Measurements from ENCODE around the gene FBLIM1. TPM values are rescaled to one million over a fixed set of nuclear protein-coding genes. Genes with fewer than 3 reads are reported as not detected.

Gene FBLIM1
- polyA plus RNA-seq (ENCODE audit: insufficient read length in 4 of 4) = 10 to 100 TPM; 52.0 to 60.6 (median 56.7) TPM

- DNase-seq (ENCODE audit: low read depth in 4 of 4, low spot score in 3 of 4) = no peak
Measured at GRCh38 chr1:15758343-15758931, at the start of gene FBLIM1. Gene FBLIM1 (plus strand): TSS chr1:15758795. CDS start chr1:15764984, 6,189 bp downstream.

GRCh38 chr1:15709226-15709625 lies 49.4 kb upstream of the FBLIM1 start:
- no peak for DNase-seq (ENCODE audit: low read depth in 4 of 4, low spot score in 3 of 4)

GRCh38 chr1:15712168-15712567 lies 46.4 kb upstream of the FBLIM1 start:
- no peak for DNase-seq (ENCODE audit: low read depth in 4 of 4, low spot score in 3 of 4)

- DNase-seq (ENCODE audit: low read depth in 4 of 4, low spot score in 3 of 4) = no peak
Measured at GRCh38 chr1:15714406-15715136, 44.0 kb upstream of the FBLIM1 start.

GRCh38 chr1:15717418-15718125 lies 41.0 kb upstream of the FBLIM1 start:
- DNase-seq (ENCODE audit: low read depth in 4 of 4, low spot score in 3 of 4) = no peak

GRCh38 chr1:15718199-15718601 lies 40.4 kb upstream of the FBLIM1 start:
- DNase-seq (ENCODE audit: low read depth in 4 of 4, low spot score in 3 of 4) = no peak

- DNase-seq (ENCODE audit: low read depth in 4 of 4, low spot score in 3 of 4) = no peak
Measured at GRCh38 chr1:15719381-15720120, 39.0 kb upstream of the FBLIM1 start.

GRCh38 chr1:15720861-15721260 lies 37.7 kb upstream of the FBLIM1 start:
- no peak for DNase-seq (ENCODE audit: low read depth in 4 of 4, low spot score in 3 of 4)

GRCh38 chr1:15722411-15722810 lies 36.2 kb upstream of the FBLIM1 start:
- DNase-seq (ENCODE audit: low read depth in 4 of 4, low spot score in 3 of 4) = no peak

GRCh38 chr1:15722836-15723532 lies 35.6 kb upstream of the FBLIM1 start:
- DNase-seq (ENCODE audit: low read depth in 4 of 4, low spot score in 3 of 4) = no peak

GRCh38 chr1:15723631-15724246 lies 34.9 kb upstream of the FBLIM1 start:
- DNase-seq (ENCODE audit: low read depth in 4 of 4, low spot score in 3 of 4) = no peak

- no peak for DNase-seq (ENCODE audit: low read depth in 4 of 4, low spot score in 3 of 4)
Measured at GRCh38 chr1:15724949-15725880, 33.4 kb upstream of the FBLIM1 start.

- DNase-seq (ENCODE audit: low read depth in 4 of 4, low spot score in 3 of 4) = no peak
Measured at GRCh38 chr1:15726508-15726907, 32.1 kb upstream of the FBLIM1 start.

GRCh38 chr1:15727021-15727420 lies 31.6 kb upstream of the FBLIM1 start:
- DNase-seq (ENCODE audit: low read depth in 4 of 4, low spot score in 3 of 4) = no peak

GRCh38 chr1:15727424-15727823 lies 31.2 kb upstream of the FBLIM1 start:
- DNase-seq (ENCODE audit: low read depth in 4 of 4, low spot score in 3 of 4) = no peak

GRCh38 chr1:15727866-15728534 lies 30.6 kb upstream of the FBLIM1 start:
- DNase-seq (ENCODE audit: low read depth in 4 of 4, low spot score in 3 of 4) = no peak

GRCh38 chr1:15728937-15729657 lies 29.5 kb upstream of the FBLIM1 start:
- DNase-seq (ENCODE audit: low read depth in 4 of 4, low spot score in 3 of 4) = no peak

- DNase-seq (ENCODE audit: low read depth in 4 of 4, low spot score in 3 of 4) = no peak
Measured at GRCh38 chr1:15730423-15730822, 28.2 kb upstream of the FBLIM1 start.

Measured in right renal pelvis (tissue), 4 donors.